GM18505 (cell line): Measurements from ENCODE around the gene HSPH1.

Source experiments
- ATAC-seq: cut with Tn5 transposase; IDR thresholded peaks from one replicate; pipeline ENCODE4 v1.9.1; 2021; ENCODE audit not compliant: unreplicated experiment
- POLR2A ChIP-seq: IDR thresholded peaks from 4 replicates; pipeline ENCODE4 v1.6.1; 2011; ENCODE audit warnings: borderline replicate concordance; ENCODE audit not compliant: insufficient read depth, insufficient read length; ENCODE audit errors: extremely low read depth

HSPH1 gene

GRCh38 chr13:31089649-31090048 lies 72.1 kb downstream of the HSPH1 start:
- TF ChIP-seq POLR2A = no peak
- no peak for ATAC-seq

- no peak for ATAC-seq
- TF ChIP-seq POLR2A = no peak
Measured at GRCh38 chr13:31088826-31089420, 72.8 kb downstream of the HSPH1 start.
